DMS 273 treated with DMSO at 0.1 percent for 48 hours (cell line): ENCODE measurements around the gene STT3A.

ENCODE experiments used
- DNase-seq: peaks from one replicate; lab custom pipeline; 2025; lab: John Stamatoyannopoulos, UW

The STT3A gene

GRCh38 chr11:125588505-125588904 is 4.1 kb upstream of the STT3A start:
- DNase-seq = no peak

- no peak for DNase-seq
Measured at GRCh38 chr11:125591649-125592304, 875 bp upstream of the STT3A start.

GRCh38 chr11:125593114-125593820 is 615 bp downstream of the STT3A start:
- DNase-seq = no peak

GRCh38 chr11:125594958-125595357 is 2.3 kb downstream of the STT3A start:
- no peak for DNase-seq

DNA sequence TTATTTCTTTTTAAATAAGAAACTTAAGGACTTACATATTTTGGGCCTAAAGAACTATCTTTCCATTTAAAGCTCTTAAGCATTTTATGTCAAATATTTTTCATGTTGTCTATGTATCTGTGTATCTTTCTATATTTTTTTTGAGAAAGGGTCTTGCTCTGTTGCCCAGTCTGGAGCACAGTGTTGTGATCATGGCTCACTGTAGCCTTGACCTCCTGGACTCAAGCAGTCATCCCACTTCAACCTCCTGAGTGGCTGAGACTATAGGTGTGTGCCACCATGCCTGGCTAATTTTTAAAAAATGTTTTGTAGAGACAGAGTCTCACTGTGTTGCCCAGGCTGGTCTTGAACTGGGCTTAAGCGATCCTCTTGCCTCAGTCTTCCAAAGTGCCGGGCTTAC is 8.0 kb downstream of the STT3A start:
- DNase-seq = no peak

- DNase-seq = no peak
Measured at GRCh38 chr11:125603207-125603606, 10.6 kb downstream of the STT3A start.

DNA sequence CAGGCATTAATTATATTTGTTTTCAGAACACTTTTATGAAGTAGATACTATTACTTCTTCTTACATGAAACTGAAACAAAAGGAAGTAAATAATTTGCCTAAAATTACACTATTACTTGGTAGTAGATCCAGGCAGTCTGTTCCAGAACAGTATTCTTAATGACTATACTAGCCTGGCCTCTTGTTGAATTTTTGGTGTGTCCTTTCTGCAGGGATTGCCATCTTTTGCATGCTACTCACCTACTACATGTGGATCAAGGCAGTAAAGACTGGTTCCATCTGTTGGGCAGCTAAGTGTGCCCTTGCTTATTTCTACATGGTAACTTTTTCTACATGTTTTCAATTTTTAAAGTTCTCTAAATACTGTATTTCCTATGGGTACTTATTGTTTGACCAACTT is 12.8 kb downstream of the STT3A start:
- no peak for DNase-seq

GRCh38 chr11:125609545-125609944 is 16.9 kb downstream of the STT3A start:
- no peak for DNase-seq

- DNase-seq = no peak
Measured at GRCh38 chr11:125618383-125618782, 25.7 kb downstream of the STT3A start.

- no peak for DNase-seq
Measured at GRCh38 chr11:125621995-125622394, 29.3 kb downstream of the STT3A start.

DNA sequence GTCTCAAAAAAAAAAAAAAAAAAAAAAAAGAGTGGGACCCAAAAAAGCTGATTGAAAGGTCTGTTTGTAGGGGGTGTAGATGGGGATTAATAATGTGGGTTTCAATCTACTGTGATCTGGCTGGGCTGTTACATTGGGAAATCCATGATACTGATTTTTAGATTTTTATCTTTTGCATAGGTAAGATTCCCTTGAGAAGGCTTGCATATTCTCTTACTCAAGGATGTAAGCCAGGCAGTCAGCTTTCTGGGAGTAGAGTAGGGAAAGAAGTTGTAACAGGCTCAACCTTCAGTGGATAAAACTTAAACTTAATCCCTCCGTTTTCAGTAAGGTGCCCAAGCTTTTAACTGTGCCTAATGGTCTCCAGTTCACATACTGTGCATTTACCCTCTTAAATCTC is 30.4 kb downstream of the STT3A start:
- no peak for DNase-seq

- no peak for DNase-seq
Measured at GRCh38 chr11:125624756-125625213, 32.1 kb downstream of the STT3A start, which contains the start of gene CHEK1. Gene CHEK1, plus strand, starts transcription at chr11:125625163. Its CDS starts 1,606 bp downstream, at chr11:125626769.

DNA sequence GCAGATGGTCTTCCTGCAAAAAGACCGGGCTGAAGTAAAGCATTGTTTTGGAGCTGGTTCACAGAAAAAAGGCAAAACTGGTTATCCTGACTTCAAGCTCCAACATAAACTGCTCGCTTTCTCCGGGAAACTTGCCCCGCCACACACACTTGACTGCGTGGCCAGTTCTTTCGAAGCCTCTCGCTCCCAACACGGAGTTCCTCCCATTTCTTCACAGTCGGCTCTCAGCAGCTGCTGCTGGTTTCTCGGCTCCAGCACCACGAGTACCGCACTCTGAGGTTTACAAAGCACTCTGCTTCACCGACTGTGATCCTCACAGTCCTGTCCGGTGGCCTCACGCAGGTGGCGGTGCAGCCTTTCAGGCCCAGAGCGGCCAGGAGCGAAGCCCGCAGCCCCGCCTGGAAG is 32.6 kb downstream of the STT3A start:
- no peak for DNase-seq

DNA sequence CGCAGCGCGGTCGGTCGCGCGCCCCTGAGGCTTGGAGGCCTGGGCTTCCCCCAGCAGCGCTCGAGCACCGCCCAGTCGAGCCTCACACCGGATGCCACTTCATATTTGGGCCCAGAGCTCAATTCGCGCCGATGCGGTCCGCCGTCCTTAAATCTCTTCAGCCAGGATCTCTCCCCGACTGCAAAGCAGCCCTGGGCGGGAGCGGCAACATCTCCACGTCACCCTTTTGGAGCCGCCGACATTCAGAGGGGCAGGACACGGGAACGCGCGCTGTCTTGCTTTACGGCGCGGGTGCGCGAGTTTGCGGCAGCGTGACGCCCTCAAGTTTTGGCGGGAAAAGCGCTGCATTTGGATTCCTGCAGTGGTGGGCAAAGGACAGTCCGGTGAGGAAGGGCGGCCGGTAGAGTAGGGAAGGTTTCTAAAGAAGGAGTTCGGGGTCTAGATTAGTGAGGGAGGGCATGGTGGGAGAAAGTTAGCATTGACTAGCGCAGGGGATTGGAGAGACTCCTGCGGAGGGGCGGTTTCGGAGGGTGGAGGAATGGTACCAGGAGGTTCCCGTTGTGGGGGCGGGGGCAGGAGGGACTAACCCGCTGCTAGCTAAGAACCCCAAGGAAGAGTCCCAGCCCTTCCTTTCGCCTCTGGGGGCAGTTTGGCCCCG is 33.1 kb downstream of the STT3A start:
- DNase-seq = peak; percentile 85

- no peak for DNase-seq
Measured at GRCh38 chr11:125626288-125626950, 33.8 kb downstream of the STT3A start.

DNA sequence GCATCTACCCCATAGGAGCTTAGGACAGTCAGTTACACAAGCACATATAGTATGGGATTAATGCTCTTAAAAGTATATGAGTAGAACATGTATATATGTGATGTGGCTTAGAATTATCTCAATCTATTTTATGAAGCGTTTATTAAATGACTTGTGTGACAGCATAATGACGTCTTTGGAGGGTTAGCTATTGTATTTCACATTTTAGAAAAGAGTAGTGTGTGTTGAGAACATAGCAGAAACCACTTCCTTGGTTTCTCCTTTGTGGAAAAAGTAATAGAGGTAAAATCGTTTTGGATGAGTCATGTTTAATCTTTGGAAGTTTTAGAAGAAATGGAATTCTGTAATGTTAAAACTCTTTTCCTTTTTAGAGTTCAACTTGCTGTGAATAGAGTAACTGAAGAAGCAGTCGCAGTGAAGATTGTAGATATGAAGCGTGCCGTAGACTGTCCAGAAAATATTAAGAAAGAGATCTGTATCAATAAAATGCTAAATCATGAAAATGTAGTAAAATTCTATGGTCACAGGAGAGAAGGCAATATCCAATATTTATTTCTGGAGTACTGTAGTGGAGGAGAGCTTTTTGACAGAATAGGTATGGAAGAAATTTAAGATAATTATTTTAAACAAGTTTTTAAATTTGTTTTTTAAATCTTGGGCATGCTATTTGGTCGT is 34.7 kb downstream of the STT3A start:
- no peak for DNase-seq

- DNase-seq = no peak
Measured at GRCh38 chr11:125637840-125638239, 45.2 kb downstream of the STT3A start.

- no peak for DNase-seq
Measured at GRCh38 chr11:125638315-125638714, 45.7 kb downstream of the STT3A start.

DNA sequence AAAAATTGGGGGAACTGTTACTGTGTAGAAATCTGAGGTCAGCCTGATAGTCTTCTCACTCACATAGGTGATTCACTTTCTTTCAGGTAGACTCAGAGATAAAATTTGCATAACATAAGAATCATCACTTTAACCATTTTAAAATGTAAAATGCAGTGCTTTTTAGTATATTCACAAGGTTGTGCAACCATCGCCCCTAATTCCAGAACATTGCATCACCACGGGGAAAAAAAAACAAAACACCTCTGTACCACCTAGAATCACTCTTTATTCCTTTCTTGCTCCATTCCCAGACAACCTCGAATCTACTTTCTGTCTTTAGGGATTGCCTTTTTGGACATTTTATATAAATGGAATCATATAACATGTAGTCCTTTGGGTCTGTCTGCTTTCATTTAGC is 53.2 kb downstream of the STT3A start:
- DNase-seq = no peak

DNA sequence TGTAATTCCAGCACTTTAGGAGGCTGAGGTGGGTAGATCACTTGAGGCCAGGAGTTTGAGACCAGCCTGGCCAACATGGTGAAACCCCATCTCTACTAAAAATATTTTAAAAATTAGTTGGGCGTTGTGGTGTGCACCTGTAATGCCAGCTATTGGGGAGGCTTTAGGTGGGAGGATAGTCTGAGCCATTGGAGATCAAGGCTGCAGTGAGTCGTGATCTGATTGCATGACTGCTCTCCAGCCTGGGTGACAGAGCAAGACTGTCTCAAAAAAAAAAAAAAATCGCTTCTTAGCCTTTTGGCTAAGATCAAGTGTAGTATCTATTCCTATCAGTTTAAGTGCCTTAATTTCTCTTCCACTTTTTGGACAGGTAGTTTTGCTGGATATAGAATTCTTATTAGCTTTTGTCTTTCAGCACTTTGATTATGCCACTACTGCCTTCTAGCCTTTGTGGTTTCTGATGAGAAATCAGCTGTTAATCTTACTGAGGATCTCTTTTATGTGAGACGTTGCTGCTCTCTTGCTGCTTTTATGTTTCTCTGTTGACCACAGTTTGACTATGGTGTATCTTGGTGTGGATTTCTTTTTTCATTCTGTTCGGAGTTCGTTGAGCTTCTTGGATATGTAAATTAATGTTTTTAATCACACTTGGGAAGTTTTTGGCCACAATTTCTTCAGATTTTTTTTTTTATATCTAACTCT is 57.0 kb downstream of the STT3A start:
- DNase-seq = no peak

DNA sequence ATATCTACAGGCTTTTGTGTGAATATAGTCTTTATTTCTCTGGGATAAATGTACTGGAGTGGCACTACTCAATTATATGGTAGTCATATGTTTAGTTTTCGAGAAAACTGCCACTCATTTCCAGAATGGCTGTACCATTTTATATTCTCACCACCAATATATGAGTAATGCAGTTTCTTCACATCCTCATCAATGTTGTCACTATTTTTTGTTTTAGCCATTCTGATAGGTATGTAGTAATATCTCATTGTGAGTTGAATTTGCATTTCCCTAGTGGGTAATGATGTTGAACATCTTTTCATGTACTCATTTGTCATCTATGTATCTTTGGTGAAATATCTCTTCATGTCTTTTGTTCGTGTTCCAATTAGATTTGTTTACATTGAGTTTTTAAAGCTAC is 70.0 kb downstream of the STT3A start:
- DNase-seq = no peak
